IMR-90 (cell line): Measurements from ENCODE around the gene FOXO3. TPM values are rescaled to one million over a fixed set of nuclear protein-coding genes. Genes with fewer than 3 reads are reported as not detected.

Source experiments
- ATAC-seq: fragments of 200-7000 bp; cut with Tn5 transposase; 2 replicates; pipeline ENCODE4 v1.9.1; 2020; ENCODE audit warnings: low read depth, mild to moderate bottlenecking, moderate library complexity
- BruUV-seq: library from RNA; stranded (reverse); fragments of 400-500 nt; replicated peaks from 2 replicates; lab custom pipeline; 2021; lab: Mats Ljungman, UMichigan
- CTCF ChIA-PET: fragments of 300-600 bp; formaldehyde crosslinking; extraction: SDS; loops from one replicate; lab custom pipeline; 2021; ENCODE audit warnings: antibody characterized with exemption; lab: Yijun Ruan, JAX
- POLR2A ChIA-PET: fragments of 300-600 bp; sonication (Branson Sonifier 250); formaldehyde crosslinking; loops from one replicate; lab custom pipeline; 2022; ENCODE audit warnings: antibody characterized with exemption; ENCODE audit not compliant: unreplicated experiment; lab: Charles Lee
- DNase-seq: peaks from one replicate; pipeline ENCODE4 v3.0.0; 2013
- H2AFZ ChIP-seq: replicated peaks from 2 replicates; pipeline ENCODE3; 2013; ENCODE audit warnings: low read length, mild to moderate bottlenecking; ENCODE audit not compliant: poor library complexity
- H2AK5ac ChIP-seq: 2 replicates; pipeline ENCODE4 v1.6.1; 2013; ENCODE audit warnings: low read depth, low read length, inconsistent platforms
- H2AK9ac ChIP-seq: replicated peaks from 2 replicates; pipeline ENCODE3; 2013; ENCODE audit warnings: mild to moderate bottlenecking, low read depth, low read length, moderate library complexity; ENCODE audit not compliant: poor library complexity
- H2BK120ac ChIP-seq: 2 replicates; pipeline ENCODE4 v1.6.1; 2013; ENCODE audit warnings: low read depth, low read length, inconsistent platforms
- H2BK15ac ChIP-seq: 3 replicates; pipeline ENCODE4 v1.6.1; 2013; ENCODE audit warnings: low read depth, low read length, inconsistent platforms
- H2BK20ac ChIP-seq: 2 replicates; pipeline ENCODE4 v1.6.1; 2013; ENCODE audit warnings: low read depth, mild to moderate bottlenecking, inconsistent platforms, low read length, moderate library complexity
- H2BK5ac ChIP-seq: 2 replicates; pipeline ENCODE4 v1.6.1; 2013; ENCODE audit warnings: mild to moderate bottlenecking, low read depth, low read length, inconsistent platforms; ENCODE audit not compliant: poor library complexity, severe bottlenecking
- H3K14ac ChIP-seq: replicated peaks from 2 replicates; pipeline ENCODE4 v1.6.1; 2013; ENCODE audit warnings: low read depth, low read length, inconsistent platforms
- H3K18ac ChIP-seq: 2 replicates; pipeline ENCODE4 v1.6.1; 2013; ENCODE audit warnings: low read depth, low read length, control low read depth
- H3K23ac ChIP-seq: 2 replicates; pipeline ENCODE4 v1.6.1; 2013; ENCODE audit warnings: low read depth, low read length, inconsistent platforms
- H3K27ac ChIP-seq: 2 replicates; pipeline ENCODE4 v1.5.1; 2013; ENCODE audit warnings: mild to moderate bottlenecking, control low read depth, low read length; ENCODE audit not compliant: insufficient read depth
- H3K27me3 ChIP-seq: 2 replicates; pipeline ENCODE4 v1.6.1; 2013; ENCODE audit warnings: low read length; ENCODE audit not compliant: control insufficient read depth, insufficient read depth
- H3K36me3 ChIP-seq: 2 replicates; pipeline ENCODE4 v1.6.1; 2013; ENCODE audit warnings: low read length, mixed read lengths; ENCODE audit not compliant: control insufficient read depth, insufficient read depth
- H3K4ac ChIP-seq: 2 replicates; pipeline ENCODE4 v1.6.1; 2013; ENCODE audit warnings: low read depth, low read length, inconsistent platforms
- H3K4me1 ChIP-seq: 2 replicates; pipeline ENCODE4 v1.6.1; 2013; ENCODE audit warnings: low read length, mixed read lengths; ENCODE audit not compliant: control insufficient read depth, insufficient read depth
- H3K4me2 ChIP-seq: 2 replicates; pipeline ENCODE4 v1.6.1; 2013; ENCODE audit warnings: low read depth, mild to moderate bottlenecking, control low read depth, low read length, moderate library complexity
- H3K4me3 ChIP-seq: 2 replicates; pipeline ENCODE4 v1.5.1; 2013; ENCODE audit warnings: low read depth, mild to moderate bottlenecking, control low read depth, low read length, moderate library complexity; ENCODE audit not compliant: insufficient read depth
- H3K56ac ChIP-seq: 2 replicates; pipeline ENCODE4 v1.6.1; 2013; ENCODE audit warnings: low read length, inconsistent platforms; ENCODE audit not compliant: insufficient read depth; ENCODE audit errors: extremely low read depth
- H3K79me1 ChIP-seq, 2 experiments: 2 replicates each; pipeline ENCODE4 v1.6.1; 2013; ENCODE audit warnings: low read length in 2 of 2, inconsistent platforms in 1 of 2, low read depth in 1 of 2
- H3K9ac ChIP-seq: 2 replicates; pipeline ENCODE4 v1.6.1; 2013; ENCODE audit warnings: low read depth, low read length, control low read depth
- H3K9me1 ChIP-seq: 2 replicates; pipeline ENCODE4 v1.6.1; 2013; ENCODE audit warnings: low read length, inconsistent platforms; ENCODE audit not compliant: insufficient read depth
- H3K9me3 ChIP-seq: 2 replicates; pipeline ENCODE4 v1.6.1; 2013; ENCODE audit warnings: low read length; ENCODE audit not compliant: control insufficient read depth, insufficient read depth
- H4K20me1 ChIP-seq: 2 replicates; pipeline ENCODE4 v1.6.1; 2013; ENCODE audit warnings: low read length, inconsistent platforms; ENCODE audit not compliant: insufficient read depth
- H4K5ac ChIP-seq: 2 replicates; pipeline ENCODE4 v1.6.1; 2013; ENCODE audit warnings: mild to moderate bottlenecking, low read depth, low read length, control low read depth
- H4K8ac ChIP-seq, 2 experiments: 2 replicates each; pipeline ENCODE4 v1.6.1; 2013; ENCODE audit warnings: low read depth in 2 of 2, low read length in 2 of 2, control low read depth in 1 of 2, inconsistent platforms in 1 of 2
- H4K91ac ChIP-seq: 2 replicates; pipeline ENCODE4 v1.6.1; 2013; ENCODE audit warnings: low read depth, low read length, inconsistent platforms; ENCODE audit not compliant: insufficient read depth
- BHLHE40 ChIP-seq: fragments of 150-350 bp; IDR thresholded peaks from 2 replicates; pipeline ENCODE4 v1.6.1; 2016; ENCODE audit warnings: mild to moderate bottlenecking, low read depth, low read length
- CEBPB ChIP-seq: IDR thresholded peaks from 2 replicates; pipeline ENCODE4 v1.6.1; 2012; ENCODE audit warnings: low read depth, low read length, improper control_type of control experiment
- CHD1 ChIP-seq: IDR thresholded peaks from 2 replicates; pipeline ENCODE4 v1.6.1; 2012; ENCODE audit warnings: low read depth, low read length, improper control_type of control experiment
- CTCF ChIP-seq: conservative IDR thresholded peaks from 2 replicates; pipeline ENCODE4 v1.5.1; 2012; ENCODE audit warnings: mild to moderate bottlenecking, low read depth, low read length, improper control_type of control experiment
- ELK1 ChIP-seq: fragments of 150-350 bp; IDR thresholded peaks from 2 replicates; pipeline ENCODE4 v1.6.1; 2016; ENCODE audit warnings: low read depth, mild to moderate bottlenecking, low read length, moderate library complexity, borderline replicate concordance
- FOS ChIP-seq: fragments of 150-350 bp; IDR thresholded peaks from 2 replicates; pipeline ENCODE4 v1.6.1; 2016; ENCODE audit warnings: low read depth, low read length
- MAFK ChIP-seq: IDR thresholded peaks from 2 replicates; pipeline ENCODE4 v1.6.1; 2012; ENCODE audit warnings: low read depth, low read length, improper control_type of control experiment
- MAZ ChIP-seq: IDR thresholded peaks from 2 replicates; pipeline ENCODE4 v1.6.1; 2012; ENCODE audit warnings: low read depth, mild to moderate bottlenecking, low read length, improper control_type of control experiment, moderate library complexity, borderline replicate concordance
- MXI1 ChIP-seq: IDR thresholded peaks from 2 replicates; pipeline ENCODE4 v1.6.1; 2012; ENCODE audit warnings: low read depth, mild to moderate bottlenecking, low read length, moderate library complexity, borderline replicate concordance
- NFE2L2 ChIP-seq: fragments of 150-350 bp; IDR thresholded peaks from 2 replicates; pipeline ENCODE4 v1.6.1; 2016; ENCODE audit warnings: low read depth, mild to moderate bottlenecking, low read length
- POLR2A ChIP-seq: IDR thresholded peaks from 2 replicates; pipeline ENCODE4 v1.6.1; 2012; ENCODE audit warnings: mild to moderate bottlenecking, low read depth, low read length
- RAD21 ChIP-seq: IDR thresholded peaks from 2 replicates; pipeline ENCODE4 v1.6.1; 2012; ENCODE audit warnings: low read length, improper control_type of control experiment
- RCOR1 ChIP-seq: IDR thresholded peaks from 2 replicates; pipeline ENCODE4 v1.6.1; 2012; ENCODE audit warnings: mild to moderate bottlenecking, low read length, improper control_type of control experiment; ENCODE audit not compliant: insufficient replicate concordance
- RFX5 ChIP-seq: IDR thresholded peaks from 2 replicates; pipeline ENCODE4 v1.8.0; 2012; ENCODE audit warnings: low read depth, mild to moderate bottlenecking, low read length, moderate library complexity
- SMC3 ChIP-seq: fragments of 150-350 bp; IDR thresholded peaks from 2 replicates; pipeline ENCODE4 v1.6.1; 2016; ENCODE audit warnings: low read depth, mild to moderate bottlenecking, antibody characterized with exemption, low read length, moderate library complexity
- USF2 ChIP-seq: fragments of 150-350 bp; IDR thresholded peaks from 2 replicates; pipeline ENCODE4 v1.6.1; 2017; ENCODE audit warnings: mild to moderate bottlenecking, antibody characterized with exemption, low read length, low read depth
- whole genome bisulfite sequencing, 2 experiments: methylation state at CpG; one replicate each; pipeline versions ENCODE4 v1.1.5 to v1.1.7; 2013; ENCODE audit warnings: missing lambda C conversion rate in 2 of 2; ENCODE audit not compliant: insufficient read length in 1 of 2; ENCODE audit errors: extremely low coverage in 2 of 2; 5-methylcytosine and 5-hydroxymethylcytosine counted together
- dilution Hi-C: fragments of 300-500 bp; cut with HindIII; formaldehyde crosslinking; loops from one replicate; pipeline ENCODE4 v1.14.3; 2018; ENCODE audit warnings: low sequenced_read_pairs; ENCODE audit not compliant: unreplicated experiment
- in situ Hi-C: fragments of 300-500 bp; cut with MboI; formaldehyde crosslinking; loops from 3 replicates; pipeline ENCODE4 v1.14.3; 2019; ENCODE audit warnings: low sequenced_read_pairs, inconsistent platforms, mixed read lengths
- intact Hi-C: fragments of 100-400 bp; cut with micrococcal nuclease; formaldehyde crosslinking; loops from 2 replicates; pipeline ENCODE4 v1.10.0; 2022
- polyA plus RNA-seq, 3 experiments: library from polyadenylated mRNA; depleted of rRNA; stranded (reverse); fragments of >200 nt; gene quantifications; 2 replicates each; pipeline ENCODE4 v1.2.3, GENCODE V29; 2012; ENCODE audit warnings: low replicate concordance in 1 of 3
- total RNA-seq: library from RNA; depleted of rRNA; stranded (reverse); fragments of >200 nt; gene quantifications from 2 replicates; pipeline ENCODE4 v1.2.3, GENCODE V29; 2012

The FOXO3 gene
- total and polyA plus RNA-seq, 2 of the 4 experiments (the other 2 are of a cell fraction): 17.5 to 38.7 TPM

GRCh38 chr6:108712946-108713345, 152.2 kb downstream of the FOXO3 start:
- ATAC-seq: no peak
- Histone ChIP-seq H2AK5ac (no peak overlapping the region; the same call in 1 of the 2 replicates), H3K27ac (no peak overlapping the region), H3K56ac (no peak overlapping the region), H2BK120ac (no peak overlapping the region), H3K4me2 (no peak overlapping the region), H3K23ac (no peak overlapping the region), H4K5ac (no peak overlapping the region), H3K4ac (no peak overlapping the region), H3K9me1 (peaks cover 15% of the 10 kb centered on the region; the same call in 1 of the 2 replicates), H2BK20ac (no peak overlapping the region), H2AFZ (no peak overlapping the region), H2AK9ac (no peak overlapping the region), H4K20me1 (no peaks in the 10 kb centered on the region), H3K27me3 (no peaks in the 10 kb centered on the region), H4K91ac (no peak overlapping the region), H4K8ac (no peak overlapping the region), H3K18ac (no peak overlapping the region), H3K9ac (no peak overlapping the region), H3K4me3 (no peak overlapping the region), H3K79me1 (no peaks in the 10 kb centered on the region), H2BK5ac (no peak overlapping the region), H3K9me3 (no peaks in the 10 kb centered on the region; the same call in 1 of the 2 replicates), H3K4me1 (peaks cover 4% of the 10 kb centered on the region), H3K36me3 (no peaks in the 10 kb centered on the region), H2BK15ac (no peak overlapping the region), H3K14ac (no peak overlapping the region)
- BruUV-seq: no TSS peak
- intact Hi-C loops (no loop called here), dilution Hi-C loops (no loop called here), in situ Hi-C loops (no loop called here)
- CTCF ChIA-PET: no interaction called here
- no peak for DNase-seq
- TF ChIP-seq POLR2A (no peak), MAZ (no peak), USF2 (no peak), MAFK (no peak), RAD21 (no peak), BHLHE40 (no peak), SMC3 (no peak), RFX5 (no peak), CTCF (no peak), FOS (no peak), MXI1 (no peak), CHD1 (no peak), NFE2L2 (no peak), ELK1 (no peak), CEBPB (no peak), RCOR1 (no peak)
- no CpG with 5 or more reads among the region's 2 CpGs for WGBS, 2 experiments
- POLR2A ChIA-PET: no interaction called here
